Measurements from ENCODE around the gene PPP2R5C. TPM values are rescaled to one million over a fixed set of nuclear protein-coding genes. Genes with fewer than 3 reads are reported as not detected.

PPP2R5C gene
- total RNA-seq, 1 experiment from 2014 or later: 80.3 TPM

- Histone ChIP-seq H3K36me3 (ENCODE audit: control insufficient read depth, insufficient read depth, low read length) (no peaks in the 10 kb centered on the region), H3K27me3 (ENCODE audit: control insufficient read depth, insufficient read depth, low read length) (no peaks in the 10 kb centered on the region), H3K4me1 (ENCODE audit: control insufficient read depth, insufficient read depth, low read length) (no peaks in the 10 kb centered on the region), H3K4me3 (ENCODE audit: low read depth in 2 of 2, low read length in 2 of 2) (peak overlapping the region; percentile 38), H3K9me3 (ENCODE audit: control insufficient read depth, insufficient read depth, low read depth, low read length) (no peaks in the 10 kb centered on the region), H3K27ac (ENCODE audit: low read length) (no peak overlapping the region)
- intact Hi-C loops (cut with micrococcal nuclease; ENCODE audit: unreplicated experiment): no loop called here
- TF ChIP-seq TCF7L2 (IDR thresholded peaks at IDR 0.05; ENCODE audit: low read depth, low read length): no peak
- TF ChIP-seq CTCF (IDR thresholded peaks at IDR 0.05): no peak
- TF ChIP-seq SIN3A (IDR thresholded peaks at IDR 0.05; ENCODE audit: borderline replicate concordance, insufficient read depth, low read depth, low read length): no peak
- TF ChIP-seq REST (IDR thresholded peaks at IDR 0.05; ENCODE audit: insufficient read depth in 1 of 2, low read depth in 2 of 2, low read length in 1 of 2): no peak
- no peak for TF ChIP-seq POLR2AphosphoS5 (IDR thresholded peaks at IDR 0.05; ENCODE audit: low read depth, low read length)
- ATAC-seq: peak; percentile 75
- no TSS peak for BruUV-seq (replicated peaks)
- DNase-seq (ENCODE audit: low read depth, low spot score): no peak
- in situ Hi-C loops (cut with HindIII; ENCODE audit: low pct_unique_long_range_greater_than_20kb, low sequenced_read_pairs): no loop called here
- CTCF ChIA-PET: interaction anchor here (0.6 kb wide), 1 partner anchor 18 kb away, joined by 3 read pairs; no protein-coding TSS in a partner anchor
- POLR2A ChIA-PET: no interaction called here
Measured at GRCh38 chr14:101781240-101782061, 19.9 kb downstream of the PPP2R5C start.

- Histone ChIP-seq H3K9me3 (ENCODE audit: control insufficient read depth, insufficient read depth, low read depth, low read length) (no peaks in the 10 kb centered on the region), H3K36me3 (ENCODE audit: control insufficient read depth, insufficient read depth, low read length) (no peaks in the 10 kb centered on the region), H3K27me3 (ENCODE audit: control insufficient read depth, insufficient read depth, low read length) (no peaks in the 10 kb centered on the region), H3K4me3 (ENCODE audit: low read depth in 2 of 2, low read length in 2 of 2) (no peak overlapping the region), H3K4me1 (ENCODE audit: control insufficient read depth, insufficient read depth, low read length) (no peaks in the 10 kb centered on the region), H3K27ac (ENCODE audit: low read length) (no peak overlapping the region)
- intact Hi-C loops (cut with micrococcal nuclease; ENCODE audit: unreplicated experiment): no loop called here
- ChIA-PET POLR2A (interaction anchor here (0.6 kb wide), 1 partner anchor 323 kb away, joined by 7 read pairs; no protein-coding TSS in a partner anchor), CTCF (no interaction called here)
- in situ Hi-C loops (cut with HindIII; ENCODE audit: low pct_unique_long_range_greater_than_20kb, low sequenced_read_pairs): no loop called here
- no peak for DNase-seq (ENCODE audit: low read depth, low spot score)
- BruUV-seq (replicated peaks): no TSS peak
- no peak for TF ChIP-seq CTCF (IDR thresholded peaks at IDR 0.05)
- TF ChIP-seq SIN3A (IDR thresholded peaks at IDR 0.05; ENCODE audit: borderline replicate concordance, insufficient read depth, low read depth, low read length): no peak
- no peak for TF ChIP-seq REST (IDR thresholded peaks at IDR 0.05; ENCODE audit: insufficient read depth in 1 of 2, low read depth in 2 of 2, low read length in 1 of 2)
- no peak for TF ChIP-seq POLR2AphosphoS5 (IDR thresholded peaks at IDR 0.05; ENCODE audit: low read depth, low read length)
- TF ChIP-seq TCF7L2 (IDR thresholded peaks at IDR 0.05; ENCODE audit: low read depth, low read length): no peak
- no peak for ATAC-seq
Measured at GRCh38 chr14:101783260-101784016, 21.9 kb downstream of the PPP2R5C start.
